HCT116 (cell line): ENCODE results near the gene RNF31. TPM values are rescaled to one million over a fixed set of nuclear protein-coding genes. Genes with fewer than 3 reads are reported as not detected.

Source experiments
- ATAC-seq: fragments of 200-7000 bp; cut with Tn5 transposase; 2 replicates; pipeline ENCODE4 v1.9.1; 2020; ENCODE audit warnings: mild to moderate bottlenecking, moderate library complexity
- BruUV-seq: library from RNA; stranded (reverse); fragments of 400-500 nt; replicated peaks from 2 replicates; lab custom pipeline; 2021; lab: Mats Ljungman, UMichigan
- CTCF ChIA-PET: fragments of 300-600 bp; sonication (Branson Sonifier 250); formaldehyde crosslinking; loops from one replicate; lab custom pipeline; 2021; ENCODE audit warnings: antibody characterized with exemption; lab: Charles Lee
- POLR2A ChIA-PET: fragments of 300-600, 350-600 bp; sonication (Branson Sonifier 250); formaldehyde crosslinking; loops from one replicate; lab custom pipeline; 2021; ENCODE audit warnings: antibody characterized with exemption; lab: Charles Lee
- RAD21 ChIA-PET, 2 experiments: fragments of 300-600 bp; sonication (Branson Sonifier 250); formaldehyde crosslinking; loops; one replicate each; lab custom pipeline; 2023; ENCODE audit warnings: low total read pairs in 2 of 2; ENCODE audit not compliant: uncharacterized antibody in 2 of 2, unreplicated experiment in 2 of 2, low non-redundant PET in 1 of 2; lab: Charles Lee
- DNase-seq: peaks from one replicate; pipeline ENCODE4 v3.0.0-alpha.2; 2010; ENCODE audit warnings: low read depth, low spot score
- H2AFZ ChIP-seq: fragments of 200-600 bp; shearing (Covaris generic), sonication (generic); 2 replicates; pipeline ENCODE4 v1.6.1; 2017; ENCODE audit warnings: low read depth, mixed run types, mixed read lengths, antibody characterized with exemption, low read length; ENCODE audit not compliant: poor library complexity, severe bottlenecking
- H3K27ac ChIP-seq: 2 replicates; pipeline ENCODE4 v1.5.1; 2012; ENCODE audit warnings: low read depth, low read length
- H3K27me3 ChIP-seq: fragments of 200-600 bp; sonication (generic); 2 replicates; pipeline ENCODE4 v1.6.1; 2016; ENCODE audit warnings: mixed run types, low read length, mixed read lengths; ENCODE audit not compliant: insufficient read depth
- H3K36me3 ChIP-seq, 2 experiments: fragments of 200-500 bp in 1 of 2; fragments of 200-600 bp in 1 of 2; sonication (Bioruptor generic) in 1 of 2; sonication (generic) in 1 of 2; 2 replicates each; pipeline versions ENCODE4 v1.5.1 to v1.6.1; 2014 to 2016; ENCODE audit warnings: low read length in 2 of 2, inconsistent platforms in 1 of 2, mixed read lengths in 1 of 2, mixed run types in 1 of 2; ENCODE audit not compliant: insufficient read depth in 2 of 2, control insufficient read depth in 1 of 2
- H3K4me1 ChIP-seq, 2 experiments: fragments of 200-600 bp in 1 of 2; sonication (generic) in 1 of 2; 2 replicates each; pipeline versions ENCODE4 v1.5.1 to v1.6.1; 2012 to 2017; ENCODE audit warnings: low read length in 2 of 2, inconsistent platforms in 1 of 2, mild to moderate bottlenecking in 1 of 2, mixed read lengths in 1 of 2, mixed run types in 1 of 2, moderate library complexity in 1 of 2; ENCODE audit not compliant: insufficient read depth in 2 of 2, control insufficient read depth in 1 of 2
- H3K4me2 ChIP-seq: fragments of 200-600 bp; sonication (generic); 2 replicates; pipeline ENCODE4 v1.6.1; 2017; ENCODE audit warnings: mixed run types, low read length, mixed read lengths
- H3K4me3 ChIP-seq, 2 experiments: fragments of 200-600 bp in 1 of 2; sonication (generic) in 1 of 2; replicated peaks in 1 of 2; 2 replicates each; pipeline ENCODE4 v1.5.1; 2011 to 2016; ENCODE audit warnings: low read length in 2 of 2, control low read depth in 1 of 2, low read depth in 1 of 2, mild to moderate bottlenecking in 1 of 2, mixed read lengths in 1 of 2, mixed run types in 1 of 2
- H3K79me2 ChIP-seq: fragments of 200-600 bp; sonication (generic); 2 replicates; pipeline ENCODE4 v1.6.1; 2017; ENCODE audit warnings: mild to moderate bottlenecking, mixed run types, low read length, moderate library complexity, mixed read lengths; ENCODE audit not compliant: insufficient read depth
- H3K9ac ChIP-seq: fragments of 200-600 bp; sonication (generic); 2 replicates; pipeline ENCODE4 v1.6.1; 2016; ENCODE audit warnings: low read length, mixed read lengths
- H3K9me2 ChIP-seq: fragments of 200-600 bp; sonication (generic), shearing (Covaris generic); 2 replicates; pipeline ENCODE4 v1.6.1; 2017; ENCODE audit warnings: mixed run types, mild to moderate bottlenecking, moderate library complexity; ENCODE audit not compliant: insufficient read depth
- H3K9me3 ChIP-seq, 2 experiments: fragments of 200-500 bp in 1 of 2; fragments of 200-600 bp in 1 of 2; sonication (Bioruptor generic) in 1 of 2; sonication (generic) in 1 of 2; 2 replicates each; pipeline ENCODE4 v1.6.1; 2014 to 2017; ENCODE audit warnings: low read length in 2 of 2, mixed read lengths in 2 of 2, inconsistent platforms in 1 of 2, low read depth in 1 of 2, mild to moderate bottlenecking in 1 of 2, mixed run types in 1 of 2, moderate library complexity in 1 of 2; ENCODE audit not compliant: control insufficient read depth in 1 of 2, insufficient read depth in 1 of 2
- H4K20me1 ChIP-seq: fragments of 200-600 bp; sonication (generic), shearing (Covaris generic); 2 replicates; pipeline ENCODE4 v1.6.1; 2017; ENCODE audit warnings: mixed run types, mild to moderate bottlenecking, moderate library complexity; ENCODE audit not compliant: insufficient read depth
- CBX3 ChIP-seq: IDR thresholded peaks from 2 replicates; pipeline ENCODE4 v1.6.1; 2012; ENCODE audit warnings: low read depth
- EZH2phosphoT487 ChIP-seq: fragments of 200-600 bp; IDR thresholded peaks from 2 replicates; pipeline ENCODE4 v1.6.1; 2018; ENCODE audit warnings: antibody characterized with exemption, borderline replicate concordance
- JUND ChIP-seq: IDR thresholded peaks from 2 replicates; pipeline ENCODE4 v1.6.1; 2012
- MAX ChIP-seq: IDR thresholded peaks from 2 replicates; pipeline ENCODE4 v1.6.1; 2012
- POLR2A ChIP-seq: IDR thresholded peaks from 2 replicates; pipeline ENCODE4 v1.7.0; 2011; ENCODE audit warnings: borderline replicate concordance; ENCODE audit not compliant: insufficient read depth, insufficient read length; ENCODE audit errors: extremely low read depth
- POLR2AphosphoS5 ChIP-seq: IDR thresholded peaks from 2 replicates; pipeline ENCODE4 v1.6.1; 2011; ENCODE audit warnings: mild to moderate bottlenecking, low read depth, low read length, moderate library complexity
- RAD21 ChIP-seq: IDR thresholded peaks from 2 replicates; pipeline ENCODE4 v1.6.1; 2012; ENCODE audit warnings: low read depth, mild to moderate bottlenecking
- SP1 ChIP-seq: IDR thresholded peaks from 2 replicates; pipeline ENCODE4 v1.6.1; 2012; ENCODE audit warnings: low read depth
- SRF ChIP-seq: IDR thresholded peaks from 2 replicates; pipeline ENCODE4 v1.6.1; 2012; ENCODE audit warnings: low read depth
- TCF7L2 ChIP-seq: IDR thresholded peaks from 2 replicates; pipeline ENCODE4 v1.7.0; 2011; ENCODE audit warnings: borderline replicate concordance, inconsistent platforms; ENCODE audit not compliant: insufficient read depth, insufficient read length; ENCODE audit errors: extremely low read depth
- YY1 ChIP-seq: IDR thresholded peaks from 2 replicates; pipeline ENCODE4 v1.6.1; 2011; ENCODE audit warnings: low read length, low read depth, moderate library complexity, mild to moderate bottlenecking; ENCODE audit not compliant: insufficient replicate concordance; ENCODE audit errors: extremely low read depth
- intact Hi-C: fragments of 100-400 bp; cut with micrococcal nuclease; formaldehyde crosslinking; loops from 2 replicates; pipeline ENCODE4 v1.10.0; 2022
- total RNA-seq: library from RNA; stranded (reverse); gene quantifications from one replicate; pipeline ENCODE4 v1.2.1, GENCODE V29; 2021; ENCODE audit not compliant: unreplicated experiment
- TF ChIP-seq, protein P1 (sequence below): IDR thresholded peaks from 2 replicates; pipeline ENCODE4 v1.6.1; 2012
- TF ChIP-seq, protein P2 (sequence below), 3 experiments: fragments of 200-600 bp in 1 of 3; sonication (generic) in 1 of 3; IDR thresholded peaks in 2 of 3; conservative IDR thresholded peaks in 1 of 3; 2 replicates each; pipeline ENCODE4 v1.5.1; 2012 to 2017; ENCODE audit warnings: low read depth in 2 of 3, low read length in 2 of 3, antibody characterized with exemption in 1 of 3, borderline replicate concordance in 1 of 3, control low read depth in 1 of 3, mild to moderate bottlenecking in 1 of 3, mixed read lengths in 1 of 3, mixed run types in 1 of 3, moderate library complexity in 1 of 3; ENCODE audit not compliant: insufficient read depth in 1 of 3

The RNF31 gene
- total RNA-seq, 1 experiment from 2014 or later, result 78.0 TPM

GRCh38 chr14:24197056-24197450, 49.8 kb downstream of the RNF31 start:
- no peak overlapping the region for H3K9ac ChIP-seq
- H3K27ac ChIP-seq, result peak overlapping the region; percentile 30; the same call in 1 of the 2 replicates
- BruUV-seq, result no TSS peak
- H3K9me3 ChIP-seq, result peaks cover 0 to 5% of the 10 kb centered on the region in 2 experiments; a peak in 1 of 4 replicates
- no peaks in the 10 kb centered on the region for H3K9me2 ChIP-seq
- H3K4me1 ChIP-seq, result peaks cover 14 to 26% of the 10 kb centered on the region in 2 experiments
- no peak for DNase-seq
- no peak overlapping the region for H3K4me3 ChIP-seq
- intact Hi-C loops, result no loop called here
- H3K27me3 ChIP-seq, result no peaks in the 10 kb centered on the region
- H2AFZ ChIP-seq, result no peak overlapping the region
- ChIA-PET POLR2A (no interaction called here), CTCF (no interaction called here), RAD21 (no interaction called here)
- H3K4me2 ChIP-seq, result peak overlapping the region; percentile 84; the same call in 1 of the 2 replicates
- H3K79me2 ChIP-seq, result peaks cover 30% of the 10 kb centered on the region
- no peaks in the 10 kb centered on the region for H4K20me1 ChIP-seq
- H3K36me3 ChIP-seq, result peaks cover 6 to 18% of the 10 kb centered on the region in 2 experiments; a peak in 3 of 4 replicates
- TF ChIP-seq, protein P1, sequence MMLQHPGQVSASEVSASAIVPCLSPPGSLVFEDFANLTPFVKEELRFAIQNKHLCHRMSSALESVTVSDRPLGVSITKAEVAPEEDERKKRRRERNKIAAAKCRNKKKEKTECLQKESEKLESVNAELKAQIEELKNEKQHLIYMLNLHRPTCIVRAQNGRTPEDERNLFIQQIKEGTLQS, result no peak
- no peak for TF ChIP-seq CBX3
- no peak for TF ChIP-seq YY1
- no peak for ATAC-seq

DNA sequence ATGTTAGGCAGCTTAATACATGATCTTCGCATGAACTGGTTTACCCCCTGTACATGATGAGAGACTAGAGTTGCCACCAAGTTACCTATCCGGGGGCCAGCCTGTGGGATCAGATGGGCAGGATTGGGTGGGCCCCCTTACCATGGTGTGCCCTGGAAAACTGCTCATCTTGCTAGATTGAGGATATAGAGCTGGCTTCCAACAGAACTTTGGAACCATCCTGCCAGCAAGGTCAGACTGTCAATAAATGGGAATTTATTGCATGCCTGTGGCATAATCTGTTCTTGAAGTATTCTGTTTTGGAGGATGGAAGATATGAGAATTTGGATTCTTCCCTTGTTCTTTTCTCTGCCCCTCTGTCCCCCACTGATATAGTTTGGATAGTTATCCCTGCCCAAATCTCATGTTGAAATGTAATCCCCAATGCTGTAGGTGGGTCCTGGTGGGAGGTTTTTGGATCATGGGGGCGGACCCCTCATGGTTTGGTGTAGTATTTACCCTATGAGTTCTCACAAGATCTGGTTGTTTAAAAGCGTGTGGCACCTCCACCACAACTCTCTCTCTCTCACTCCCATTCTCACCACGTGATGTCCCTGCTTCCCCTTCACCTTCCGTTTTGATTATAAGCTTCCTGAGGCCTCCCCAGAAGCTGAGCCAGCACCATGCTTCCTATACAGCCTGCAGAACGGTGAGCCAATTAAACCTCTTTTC, 51.7 kb downstream of the RNF31 start:
- no peak overlapping the region for H2AFZ ChIP-seq
- H3K4me3 ChIP-seq, result no peak overlapping the region
- H3K9ac ChIP-seq, result no peak overlapping the region
- intact Hi-C loops, result no loop called here
- POLR2A ChIA-PET, result no interaction called here
- H3K9me2 ChIP-seq, result no peaks in the 10 kb centered on the region
- DNase-seq, result no peak
- no peak for ATAC-seq
- peaks cover 0 to 15% of the 10 kb centered on the region in 2 experiments; a peak in 2 of 4 replicates for H3K36me3 ChIP-seq
- TF ChIP-seq JUND (no peak), POLR2A (no peak), SP1 (no peak), SRF (no peak), MAX (no peak), POLR2AphosphoS5 (no peak), RAD21 (no peak), EZH2phosphoT487 (no peak), YY1 (no peak), TCF7L2 (no peak)
- TF ChIP-seq, protein P2, sequence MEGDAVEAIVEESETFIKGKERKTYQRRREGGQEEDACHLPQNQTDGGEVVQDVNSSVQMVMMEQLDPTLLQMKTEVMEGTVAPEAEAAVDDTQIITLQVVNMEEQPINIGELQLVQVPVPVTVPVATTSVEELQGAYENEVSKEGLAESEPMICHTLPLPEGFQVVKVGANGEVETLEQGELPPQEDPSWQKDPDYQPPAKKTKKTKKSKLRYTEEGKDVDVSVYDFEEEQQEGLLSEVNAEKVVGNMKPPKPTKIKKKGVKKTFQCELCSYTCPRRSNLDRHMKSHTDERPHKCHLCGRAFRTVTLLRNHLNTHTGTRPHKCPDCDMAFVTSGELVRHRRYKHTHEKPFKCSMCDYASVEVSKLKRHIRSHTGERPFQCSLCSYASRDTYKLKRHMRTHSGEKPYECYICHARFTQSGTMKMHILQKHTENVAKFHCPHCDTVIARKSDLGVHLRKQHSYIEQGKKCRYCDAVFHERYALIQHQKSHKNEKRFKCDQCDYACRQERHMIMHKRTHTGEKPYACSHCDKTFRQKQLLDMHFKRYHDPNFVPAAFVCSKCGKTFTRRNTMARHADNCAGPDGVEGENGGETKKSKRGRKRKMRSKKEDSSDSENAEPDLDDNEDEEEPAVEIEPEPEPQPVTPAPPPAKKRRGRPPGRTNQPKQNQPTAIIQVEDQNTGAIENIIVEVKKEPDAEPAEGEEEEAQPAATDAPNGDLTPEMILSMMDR (IDR thresholded peaks at IDR 0.05 in 2 of 3, conservative IDR thresholded peaks at IDR 0.05 in 1 of 3; ENCODE audit: borderline replicate concordance in 1 of 3, insufficient read depth in 1 of 3, low read depth in 2 of 3, low read length in 2 of 3), result no peak
- TF ChIP-seq, protein P1, result no peak
- TF ChIP-seq, all 23 proteins: peak for 0
- Histone ChIP-seq H3K4me1 (peaks cover 14 to 26% of the 10 kb centered on the region in 2 experiments), H4K20me1 (no peaks in the 10 kb centered on the region), H3K9me3 (peaks cover 3 to 10% of the 10 kb centered on the region in 2 experiments; a peak in 1 of 4 replicates), H3K4me2 (no peak overlapping the region), H3K27me3 (no peaks in the 10 kb centered on the region), H3K27ac (no peak overlapping the region), H3K79me2 (peaks cover 24% of the 10 kb centered on the region)
- BruUV-seq, result no TSS peak
- RAD21 ChIA-PET, result no interaction called here
- CTCF ChIA-PET, result no interaction called here
